GM21381 (cell line): ENCODE results near the gene RPS27A.
"Not testable (repeated sequence)": the region's sequence is repeated elsewhere in the genome, so short reads cannot be mapped to it uniquely, and the experiment has no call there.

ENCODE experiments used
- ATAC-seq: cut with Tn5 transposase; IDR thresholded peaks from one replicate; pipeline ENCODE4 v1.9.1; 2021; ENCODE audit warnings: mild to moderate bottlenecking, moderate library complexity; ENCODE audit not compliant: unreplicated experiment

The RPS27A gene

GRCh38 chr2:55232084-55232862 lies at the start of gene RPS27A, which contains the start of gene CLHC1:
RPS27A (plus strand) TSS chr2:55232688; CDS start chr2:55232825, 137 bp downstream.
CLHC1 (minus strand) TSS chr2:55232293; CDS start chr2:55222411, 9,882 bp downstream.
- peak; percentile 89 for ATAC-seq

- not testable (repeated sequence) for ATAC-seq
Measured at GRCh38 chr2:55186837-55187236, 45.7 kb upstream of the RPS27A start.

GRCh38 chr2:55191888-55192287 lies 40.6 kb upstream of the RPS27A start:
- not testable (repeated sequence) for ATAC-seq

- no peak for ATAC-seq
Measured at GRCh38 chr2:55196526-55196925, 36.0 kb upstream of the RPS27A start.

GRCh38 chr2:55200416-55200815 lies 32.1 kb upstream of the RPS27A start:
- ATAC-seq = no peak

GRCh38 chr2:55204536-55204935 lies 28.0 kb upstream of the RPS27A start:
- no peak for ATAC-seq

GRCh38 chr2:55204950-55205349 lies 27.5 kb upstream of the RPS27A start:
- no peak for ATAC-seq

GRCh38 chr2:55213822-55214221 lies 18.7 kb upstream of the RPS27A start:
- ATAC-seq = no peak

- no peak for ATAC-seq
Measured at GRCh38 chr2:55223958-55224760, 8.3 kb upstream of the RPS27A start.

GRCh38 chr2:55224761-55225261 lies 7.7 kb upstream of the RPS27A start:
- ATAC-seq = no peak

GRCh38 chr2:55225481-55226020 lies 6.9 kb upstream of the RPS27A start:
- no peak for ATAC-seq

GRCh38 chr2:55227437-55228225 lies 4.9 kb upstream of the RPS27A start:
- not testable (repeated sequence) for ATAC-seq

GRCh38 chr2:55228226-55228563 lies 4.3 kb upstream of the RPS27A start:
- no peak for ATAC-seq

- ATAC-seq = no peak
Measured at GRCh38 chr2:55229221-55229620, 3.3 kb upstream of the RPS27A start.

- no peak for ATAC-seq
Measured at GRCh38 chr2:55230551-55230950, 1.9 kb upstream of the RPS27A start.

GRCh38 chr2:55231546-55232083 lies 873 bp upstream of the RPS27A start:
- ATAC-seq = no peak

- ATAC-seq = peak; percentile 13
Measured at GRCh38 chr2:55232863-55233657, 572 bp downstream of the RPS27A start.

- ATAC-seq = no peak
Measured at GRCh38 chr2:55233658-55233940, 1.1 kb downstream of the RPS27A start.

GRCh38 chr2:55235724-55236538 lies 3.4 kb downstream of the RPS27A start:
- no peak for ATAC-seq
